Loucy (cell line): ENCODE results near the gene GAK.
A peak's percentile ranks its signal among the peaks of the same experiment; 100 is the strongest.
"Not testable (repeated sequence)": the region's sequence is repeated elsewhere in the genome, so short reads cannot be mapped to it uniquely, and the experiment has no call there.

Experiments
- H2AFZ ChIP-seq: fragments of 200-600 bp; sonication (generic); 2 replicates; pipeline ENCODE4 v1.6.0; 2016; ENCODE audit warnings: antibody characterized with exemption, mild to moderate bottlenecking, low read length, moderate library complexity
- H3F3A ChIP-seq: fragments of 200-600 bp; 2 replicates; pipeline ENCODE4 v1.6.0; 2016; ENCODE audit warnings: antibody characterized with exemption, low read depth, mild to moderate bottlenecking
- H3K27me3 ChIP-seq: fragments of 200-600 bp; sonication (generic); 2 replicates; pipeline ENCODE4 v1.6.1; 2014; ENCODE audit warnings: low read length, mild to moderate bottlenecking; ENCODE audit not compliant: insufficient read depth, poor library complexity, severe bottlenecking
- H3K36me3 ChIP-seq: fragments of 200-600 bp; sonication (generic); 2 replicates; pipeline ENCODE4 v1.6.1; 2016; ENCODE audit warnings: low read length; ENCODE audit not compliant: insufficient read depth
- H3K4me1 ChIP-seq: fragments of 200-600 bp; sonication (generic); 2 replicates; pipeline ENCODE4 v1.5.1; 2014; ENCODE audit warnings: low read length, mild to moderate bottlenecking; ENCODE audit not compliant: insufficient read depth, poor library complexity, severe bottlenecking
- H3K4me2 ChIP-seq: fragments of 200-600 bp; sonication (generic); 2 replicates; pipeline ENCODE4 v1.6.0; 2014; ENCODE audit warnings: antibody characterized with exemption, low read length, low read depth, mild to moderate bottlenecking; ENCODE audit not compliant: poor library complexity, severe bottlenecking
- H3K4me3 ChIP-seq: fragments of 200-600 bp; sonication (generic); 2 replicates; pipeline ENCODE4 v1.5.1; 2014; ENCODE audit warnings: low read length, mild to moderate bottlenecking, mixed read lengths; ENCODE audit not compliant: poor library complexity, severe bottlenecking
- H3K79me2 ChIP-seq: fragments of 200-600 bp; sonication (generic); 2 replicates; pipeline ENCODE4 v1.6.1; 2014; ENCODE audit warnings: low read length; ENCODE audit not compliant: insufficient read depth
- H3K9ac ChIP-seq: fragments of 200-600 bp; sonication (generic); 2 replicates; pipeline ENCODE4 v1.6.0; 2014; ENCODE audit warnings: mild to moderate bottlenecking, low read depth, low read length, moderate library complexity; ENCODE audit not compliant: poor library complexity, severe bottlenecking
- H3K9me2 ChIP-seq: fragments of 200-600 bp; sonication (generic); replicated peaks from 2 replicates; pipeline ENCODE4 v1.6.1; 2016; ENCODE audit warnings: low read depth, low read length, mixed read lengths
- H3K9me3 ChIP-seq: fragments of 200-600 bp; sonication (generic); 2 replicates; pipeline ENCODE4 v1.6.1; 2014; ENCODE audit warnings: mild to moderate bottlenecking, antibody characterized with exemption, low read length, low read depth; ENCODE audit not compliant: insufficient read depth
- H4K20me1 ChIP-seq: fragments of 200-600 bp; sonication (generic); 2 replicates; pipeline ENCODE4 v1.6.0; 2014; ENCODE audit warnings: antibody characterized with exemption, low read length, mild to moderate bottlenecking; ENCODE audit not compliant: insufficient read depth, poor library complexity, severe bottlenecking
- CTCF ChIP-seq: fragments of 200-600 bp; sonication (generic); conservative IDR thresholded peaks from 2 replicates; pipeline ENCODE4 v1.5.1; 2014; ENCODE audit warnings: mild to moderate bottlenecking, antibody characterized with exemption, low read length
- EZH2phosphoT487 ChIP-seq: fragments of 200-600 bp; IDR thresholded peaks from 2 replicates; pipeline ENCODE4 v1.6.1; 2018; ENCODE audit warnings: antibody characterized with exemption, mild to moderate bottlenecking, moderate library complexity, borderline replicate concordance

The GAK gene

GRCh38 chr4:930028-930551, 2.0 kb downstream of the GAK start:
- peaks cover 55% of the 10 kb centered on the region for H4K20me1 ChIP-seq
- H3K4me2 ChIP-seq = peak overlapping the region; percentile 96
- H3K9me3 ChIP-seq = no peaks in the 10 kb centered on the region
- no peaks in the 10 kb centered on the region for H3K36me3 ChIP-seq
- peak overlapping the region; percentile 88 for H3K4me3 ChIP-seq
- H3K27me3 ChIP-seq = peaks cover 5% of the 10 kb centered on the region
- no peak overlapping the region for H2AFZ ChIP-seq
- H3K9ac ChIP-seq = peak overlapping the region; percentile 99
- peaks cover 32% of the 10 kb centered on the region for H3K4me1 ChIP-seq
- H3K9me2 ChIP-seq = no peaks in the 10 kb centered on the region
- TF ChIP-seq CTCF (no peak), EZH2phosphoT487 (no peak)
- peaks cover 67% of the 10 kb centered on the region for H3K79me2 ChIP-seq
- no peaks in the 10 kb centered on the region for H3F3A ChIP-seq

GRCh38 chr4:929096-929765, 2.9 kb downstream of the GAK start:
- H3K27me3 ChIP-seq = peaks cover 5% of the 10 kb centered on the region
- H3K4me2 ChIP-seq = peak overlapping the region; percentile 96
- no peak for TF ChIP-seq EZH2phosphoT487
- TF ChIP-seq CTCF = no peak
- H3K9me2 ChIP-seq = no peaks in the 10 kb centered on the region
- H3K9me3 ChIP-seq = no peaks in the 10 kb centered on the region
- no peak overlapping the region for H2AFZ ChIP-seq
- H3K79me2 ChIP-seq = peaks cover 75% of the 10 kb centered on the region
- peaks cover 55% of the 10 kb centered on the region for H4K20me1 ChIP-seq
- peak overlapping the region; percentile 99 for H3K9ac ChIP-seq
- no peaks in the 10 kb centered on the region for H3F3A ChIP-seq
- peak overlapping the region; percentile 88 for H3K4me3 ChIP-seq
- peaks cover 41% of the 10 kb centered on the region for H3K4me1 ChIP-seq
- H3K36me3 ChIP-seq = no peaks in the 10 kb centered on the region

GRCh38 chr4:927566-927965, 4.5 kb downstream of the GAK start:
- H3F3A ChIP-seq, H2AFZ ChIP-seq, H3K9ac ChIP-seq, H3K9me3 ChIP-seq, H3K36me3 ChIP-seq, H3K9me2 ChIP-seq, H3K27me3 ChIP-seq: not testable (repeated sequence)
- H3K4me3 ChIP-seq = peak overlapping the region; percentile 35
- H3K79me2 ChIP-seq = peaks cover 85% of the 10 kb centered on the region
- H3K4me2 ChIP-seq = peak overlapping the region; percentile 96
- peaks cover 59% of the 10 kb centered on the region for H4K20me1 ChIP-seq
- peaks cover 49% of the 10 kb centered on the region for H3K4me1 ChIP-seq

GRCh38 chr4:926538-926937, 5.6 kb downstream of the GAK start:
- TF ChIP-seq CTCF (peak; percentile 33; the same call in 1 of the 2 replicates), EZH2phosphoT487 (no peak)
- Histone ChIP-seq H2AFZ (no peak overlapping the region), H3K9me2 (no peaks in the 10 kb centered on the region), H3K9ac (no peak overlapping the region), H3K36me3 (no peaks in the 10 kb centered on the region), H3K79me2 (peaks cover 90% of the 10 kb centered on the region), H3K9me3 (no peaks in the 10 kb centered on the region), H4K20me1 (peaks cover 57% of the 10 kb centered on the region), H3K4me1 (peaks cover 56% of the 10 kb centered on the region), H3K4me3 (no peak overlapping the region), H3K27me3 (peaks cover under 1% of the 10 kb centered on the region), H3F3A (no peaks in the 10 kb centered on the region), H3K4me2 (peak overlapping the region; percentile 13)
